ENCODE results near the gene CEMIP2.

Gene CEMIP2

GRCh38 chr9:71685394-71685793 lies 82.9 kb downstream of the CEMIP2 start:
- Histone ChIP-seq H3K27me3 (ENCODE audit: control insufficient read depth in 1 of 2, insufficient read depth in 2 of 2, low read length in 2 of 2) (no peaks in the 10 kb centered on the region), H3K36me3 (ENCODE audit: insufficient read depth, low read length) (peaks cover 9% of the 10 kb centered on the region), H3K9ac (ENCODE audit: low read length) (no peak overlapping the region), H3K4me1 (ENCODE audit: insufficient read depth, low read length) (peaks cover 14% of the 10 kb centered on the region), H3K27ac (ENCODE audit: low read depth, low read length) (no peak overlapping the region), H3K9me3 (ENCODE audit: low read length) (no peaks in the 10 kb centered on the region), H3K4me3 (ENCODE audit: low read depth in 1 of 2, low read length in 2 of 2) (no peak overlapping the region)

- no peaks in the 10 kb centered on the region for H3K9me3 ChIP-seq (ENCODE audit: low read length)
- no peaks in the 10 kb centered on the region for H3K27me3 ChIP-seq (ENCODE audit: control insufficient read depth in 1 of 2, insufficient read depth in 2 of 2, low read length in 2 of 2)
- no peak overlapping the region for H3K4me3 ChIP-seq (ENCODE audit: low read depth in 1 of 2, low read length in 2 of 2)
- H3K36me3 ChIP-seq (ENCODE audit: insufficient read depth, low read length), result peaks cover 1% of the 10 kb centered on the region
- no peak overlapping the region for H3K27ac ChIP-seq (ENCODE audit: low read depth, low read length)
- no peak overlapping the region for H3K9ac ChIP-seq (ENCODE audit: low read length)
- H3K4me1 ChIP-seq (ENCODE audit: insufficient read depth, low read length), result peaks cover 14% of the 10 kb centered on the region
These were observed 83.7 kb downstream of the CEMIP2 start for GRCh38 chr9:71684566-71684965.

- no peaks in the 10 kb centered on the region for H3K9me3 ChIP-seq (ENCODE audit: low read length)
- H3K27me3 ChIP-seq (ENCODE audit: control insufficient read depth in 1 of 2, insufficient read depth in 2 of 2, low read length in 2 of 2), result no peaks in the 10 kb centered on the region
- H3K9ac ChIP-seq (ENCODE audit: low read length), result no peak overlapping the region
- H3K4me1 ChIP-seq (ENCODE audit: insufficient read depth, low read length), result peaks cover 14% of the 10 kb centered on the region
- H3K27ac ChIP-seq (ENCODE audit: low read depth, low read length), result no peak overlapping the region
- H3K4me3 ChIP-seq (ENCODE audit: low read depth in 1 of 2, low read length in 2 of 2), result no peak overlapping the region
- H3K36me3 ChIP-seq (ENCODE audit: insufficient read depth, low read length), result no peaks in the 10 kb centered on the region
These were observed 84.6 kb downstream of the CEMIP2 start for GRCh38 chr9:71683598-71684235.

- Histone ChIP-seq H3K4me1 (ENCODE audit: insufficient read depth, low read length) (peaks cover 14% of the 10 kb centered on the region), H3K4me3 (ENCODE audit: low read depth in 1 of 2, low read length in 2 of 2) (no peak overlapping the region), H3K36me3 (ENCODE audit: insufficient read depth, low read length) (no peaks in the 10 kb centered on the region), H3K9ac (ENCODE audit: low read length) (no peak overlapping the region), H3K27ac (ENCODE audit: low read depth, low read length) (no peak overlapping the region), H3K9me3 (ENCODE audit: low read length) (no peaks in the 10 kb centered on the region), H3K27me3 (ENCODE audit: control insufficient read depth in 1 of 2, insufficient read depth in 2 of 2, low read length in 2 of 2) (no peaks in the 10 kb centered on the region)
These were observed 86.5 kb downstream of the CEMIP2 start for GRCh38 chr9:71681708-71682272.

GRCh38 chr9:71681104-71681707 lies 87.1 kb downstream of the CEMIP2 start:
- no peak overlapping the region for H3K4me3 ChIP-seq (ENCODE audit: low read depth in 1 of 2, low read length in 2 of 2)
- H3K36me3 ChIP-seq (ENCODE audit: insufficient read depth, low read length), result no peaks in the 10 kb centered on the region
- no peak overlapping the region for H3K27ac ChIP-seq (ENCODE audit: low read depth, low read length)
- H3K9ac ChIP-seq (ENCODE audit: low read length), result no peak overlapping the region
- no peaks in the 10 kb centered on the region for H3K9me3 ChIP-seq (ENCODE audit: low read length)
- peaks cover 14% of the 10 kb centered on the region for H3K4me1 ChIP-seq (ENCODE audit: insufficient read depth, low read length)
- no peaks in the 10 kb centered on the region for H3K27me3 ChIP-seq (ENCODE audit: control insufficient read depth in 1 of 2, insufficient read depth in 2 of 2, low read length in 2 of 2)

GRCh38 chr9:71680189-71680980 lies 87.9 kb downstream of the CEMIP2 start:
- Histone ChIP-seq H3K27ac (ENCODE audit: low read depth, low read length) (no peak overlapping the region), H3K4me1 (ENCODE audit: insufficient read depth, low read length) (peaks cover 14% of the 10 kb centered on the region), H3K9ac (ENCODE audit: low read length) (no peak overlapping the region), H3K9me3 (ENCODE audit: low read length) (no peaks in the 10 kb centered on the region), H3K27me3 (ENCODE audit: control insufficient read depth in 1 of 2, insufficient read depth in 2 of 2, low read length in 2 of 2) (no peaks in the 10 kb centered on the region), H3K36me3 (ENCODE audit: insufficient read depth, low read length) (no peaks in the 10 kb centered on the region), H3K4me3 (ENCODE audit: low read depth in 1 of 2, low read length in 2 of 2) (no peak overlapping the region)

GRCh38 chr9:71678999-71679398 lies 89.3 kb downstream of the CEMIP2 start:
- Histone ChIP-seq H3K9me3 (ENCODE audit: low read length) (no peaks in the 10 kb centered on the region), H3K27me3 (ENCODE audit: control insufficient read depth in 1 of 2, insufficient read depth in 2 of 2, low read length in 2 of 2) (no peaks in the 10 kb centered on the region), H3K9ac (ENCODE audit: low read length) (no peak overlapping the region), H3K4me3 (ENCODE audit: low read depth in 1 of 2, low read length in 2 of 2) (no peak overlapping the region), H3K27ac (ENCODE audit: low read depth, low read length) (no peak overlapping the region), H3K4me1 (ENCODE audit: insufficient read depth, low read length) (peaks cover 14% of the 10 kb centered on the region), H3K36me3 (ENCODE audit: insufficient read depth, low read length) (no peaks in the 10 kb centered on the region)

GRCh38 chr9:71677209-71677608 lies 91.1 kb downstream of the CEMIP2 start:
- Histone ChIP-seq H3K27me3 (ENCODE audit: control insufficient read depth in 1 of 2, insufficient read depth in 2 of 2, low read length in 2 of 2) (no peaks in the 10 kb centered on the region), H3K9me3 (ENCODE audit: low read length) (no peaks in the 10 kb centered on the region), H3K4me1 (ENCODE audit: insufficient read depth, low read length) (peaks cover 14% of the 10 kb centered on the region), H3K4me3 (ENCODE audit: low read depth in 1 of 2, low read length in 2 of 2) (no peak overlapping the region), H3K9ac (ENCODE audit: low read length) (no peak overlapping the region), H3K36me3 (ENCODE audit: insufficient read depth, low read length) (no peaks in the 10 kb centered on the region), H3K27ac (ENCODE audit: low read depth, low read length) (no peak overlapping the region)

- Histone ChIP-seq H3K4me1 (ENCODE audit: insufficient read depth, low read length) (peaks cover 11% of the 10 kb centered on the region), H3K27me3 (ENCODE audit: control insufficient read depth in 1 of 2, insufficient read depth in 2 of 2, low read length in 2 of 2) (no peaks in the 10 kb centered on the region), H3K9me3 (ENCODE audit: low read length) (no peaks in the 10 kb centered on the region)
These were observed 91.9 kb downstream of the CEMIP2 start for GRCh38 chr9:71676460-71676859.

GRCh38 chr9:71675857-71676165 lies 92.5 kb downstream of the CEMIP2 start:
- Histone ChIP-seq H3K36me3 (ENCODE audit: insufficient read depth, low read length) (no peaks in the 10 kb centered on the region), H3K4me1 (ENCODE audit: insufficient read depth, low read length) (peaks cover 5% of the 10 kb centered on the region), H3K27ac (ENCODE audit: low read depth, low read length) (no peak overlapping the region)

More at GRCh38 chr9:71676460-71676859, 91.9 kb downstream of the CEMIP2 start:
- Histone ChIP-seq H3K4me3 (ENCODE audit: low read depth in 1 of 2, low read length in 2 of 2) (no peak overlapping the region), H3K9ac (ENCODE audit: low read length) (no peak overlapping the region), H3K36me3 (ENCODE audit: insufficient read depth, low read length) (no peaks in the 10 kb centered on the region), H3K27ac (ENCODE audit: low read depth, low read length) (no peak overlapping the region)

GRCh38 chr9:71675105-71675856 lies 93.0 kb downstream of the CEMIP2 start:
- Histone ChIP-seq H3K4me3 (ENCODE audit: low read depth in 1 of 2, low read length in 2 of 2) (no peak overlapping the region), H3K27ac (ENCODE audit: low read depth, low read length) (no peak overlapping the region), H3K27me3 (ENCODE audit: control insufficient read depth in 1 of 2, insufficient read depth in 2 of 2, low read length in 2 of 2) (no peaks in the 10 kb centered on the region), H3K4me1 (ENCODE audit: insufficient read depth, low read length) (no peaks in the 10 kb centered on the region), H3K9ac (ENCODE audit: low read length) (no peak overlapping the region), H3K36me3 (ENCODE audit: insufficient read depth, low read length) (no peaks in the 10 kb centered on the region), H3K9me3 (ENCODE audit: low read length) (no peaks in the 10 kb centered on the region)

More at GRCh38 chr9:71675857-71676165, 92.5 kb downstream of the CEMIP2 start:
- no peak overlapping the region for H3K9ac ChIP-seq (ENCODE audit: low read length)
- no peak overlapping the region for H3K4me3 ChIP-seq (ENCODE audit: low read depth in 1 of 2, low read length in 2 of 2)
- H3K27me3 ChIP-seq (ENCODE audit: control insufficient read depth in 1 of 2, insufficient read depth in 2 of 2, low read length in 2 of 2), result no peaks in the 10 kb centered on the region
- no peaks in the 10 kb centered on the region for H3K9me3 ChIP-seq (ENCODE audit: low read length)

All from muscle layer of colon (tissue), 2 donors.